ENCODE results near the gene MACROD2. TPM values are rescaled to one million over a fixed set of nuclear protein-coding genes. Genes with fewer than 3 reads are reported as not detected.

Gene MACROD2
- total RNA-seq, 4 donors from 2014 or later, result 12.6 to 60.3 (median 18.9) TPM

GRCh38 chr20:15630360-15630759, 1635.0 kb downstream of the MACROD2 start:
- no peak overlapping the region for H3K27ac ChIP-seq
- H3K9me3 ChIP-seq, result no peaks in the 10 kb centered on the region
- 81% methylated on average over 4 of the region's 4 CpGs for WGBS
- no peak for DNase-seq (ENCODE audit: low spot score in 2 of 2)
- no peak for TF ChIP-seq CTCF (IDR thresholded peaks at IDR 0.05)
- H3K4me1 ChIP-seq, result no peaks in the 10 kb centered on the region
- H3K27me3 ChIP-seq, result no peaks in the 10 kb centered on the region
- H3K4me3 ChIP-seq, result no peak overlapping the region
- H3K36me3 ChIP-seq, result no peaks in the 10 kb centered on the region

DNA sequence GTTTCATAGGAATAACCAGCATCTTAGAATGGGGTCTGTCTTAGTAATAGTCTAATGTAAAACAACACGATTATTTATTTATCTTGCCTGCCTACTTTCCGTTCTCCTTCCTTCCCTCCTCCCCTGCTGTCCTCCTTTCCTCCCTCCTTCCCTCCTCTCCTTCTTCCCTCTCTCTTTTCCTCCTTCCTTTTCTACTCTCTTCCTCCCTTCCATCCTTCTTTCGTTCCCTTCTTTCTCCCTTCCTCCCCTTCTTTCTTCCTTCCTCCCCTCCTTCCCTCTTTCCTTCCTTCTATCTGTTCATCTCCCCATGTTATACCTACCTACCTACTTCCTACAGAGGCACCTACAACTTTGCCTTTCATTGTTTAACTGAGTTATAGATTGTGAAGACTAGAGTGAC, 1637.4 kb downstream of the MACROD2 start:
- no peak for TF ChIP-seq CTCF (IDR thresholded peaks at IDR 0.05)
- no peak for TF ChIP-seq POLR2A (IDR thresholded peaks at IDR 0.05)
- TF ChIP-seq POLR2AphosphoS5 (IDR thresholded peaks at IDR 0.05), result no peak
- no peak for TF ChIP-seq EP300 (IDR thresholded peaks at IDR 0.05)
- Histone ChIP-seq H3K9me3 (no peaks in the 10 kb centered on the region), H3K27ac (no peak overlapping the region), H3K27me3 (no peaks in the 10 kb centered on the region), H3K4me1 (no peaks in the 10 kb centered on the region), H3K4me3 (no peak overlapping the region), H3K36me3 (no peaks in the 10 kb centered on the region)
- 91% methylated on average over 3 of the region's 3 CpGs for WGBS
- no peak for DNase-seq (ENCODE audit: low spot score in 2 of 2)

DNA sequence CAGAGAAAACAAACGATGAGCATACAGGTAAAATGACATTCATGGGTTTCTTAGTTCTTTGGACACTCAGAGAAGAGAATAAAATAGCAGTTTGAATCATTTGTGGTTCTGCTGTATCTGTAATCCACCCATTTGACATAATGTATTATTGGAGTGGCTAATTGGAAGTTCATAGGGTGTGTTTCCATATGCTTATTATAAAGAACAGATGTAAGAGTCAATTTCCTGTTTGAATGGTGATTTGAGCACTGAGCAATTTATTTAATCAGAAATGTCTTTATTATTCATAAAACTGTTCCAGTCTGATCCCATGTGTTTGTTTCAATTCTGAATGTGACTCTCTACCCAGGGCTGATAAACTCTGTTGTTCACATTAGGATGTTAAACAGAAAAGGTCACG, 1638.8 kb downstream of the MACROD2 start:
- no peak for TF ChIP-seq POLR2AphosphoS5 (IDR thresholded peaks at IDR 0.05)
- no peak for TF ChIP-seq POLR2A (IDR thresholded peaks at IDR 0.05)
- TF ChIP-seq CTCF (IDR thresholded peaks at IDR 0.05), result no peak
- no peak for TF ChIP-seq EP300 (IDR thresholded peaks at IDR 0.05)
- DNase-seq (ENCODE audit: low spot score in 2 of 2), result no peak
- Histone ChIP-seq H3K27me3 (no peaks in the 10 kb centered on the region), H3K4me1 (no peaks in the 10 kb centered on the region), H3K27ac (no peak overlapping the region), H3K36me3 (no peaks in the 10 kb centered on the region), H3K4me3 (no peak overlapping the region), H3K9me3 (no peaks in the 10 kb centered on the region)
- 82% methylated on average over 2 of the region's 2 CpGs for WGBS

DNA sequence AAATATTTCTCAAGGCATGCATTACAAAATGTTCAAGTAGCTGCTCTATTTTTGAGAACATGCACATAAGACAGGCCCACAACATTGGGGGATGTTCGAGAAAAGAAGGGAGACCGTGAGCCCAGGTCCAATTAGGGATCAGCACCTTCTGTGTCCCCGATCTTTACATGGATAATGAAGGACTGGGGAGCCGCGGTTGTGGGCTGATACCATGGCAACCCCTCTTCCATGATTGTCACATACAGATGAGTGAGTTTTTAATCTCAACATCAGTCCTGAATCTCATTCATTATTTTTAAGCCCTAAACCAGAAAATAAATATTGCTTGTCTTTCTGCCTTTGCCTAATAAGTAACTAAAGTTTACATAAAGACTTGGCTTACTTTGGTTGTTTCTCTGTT, 1642.2 kb downstream of the MACROD2 start:
- Histone ChIP-seq H3K27me3 (no peaks in the 10 kb centered on the region), H3K36me3 (no peaks in the 10 kb centered on the region), H3K9me3 (no peaks in the 10 kb centered on the region), H3K4me3 (no peak overlapping the region), H3K4me1 (no peaks in the 10 kb centered on the region), H3K27ac (no peak overlapping the region)
- WGBS, result 79% methylated on average over 5 of the region's 5 CpGs
- no peak for DNase-seq (ENCODE audit: low spot score in 2 of 2)
- TF ChIP-seq POLR2AphosphoS5 (IDR thresholded peaks at IDR 0.05) (no peak), POLR2A (IDR thresholded peaks at IDR 0.05) (no peak), EP300 (IDR thresholded peaks at IDR 0.05) (no peak), CTCF (IDR thresholded peaks at IDR 0.05) (no peak)

GRCh38 chr20:15637950-15638754, 1642.8 kb downstream of the MACROD2 start:
- H3K27ac ChIP-seq, result no peak overlapping the region
- H3K4me3 ChIP-seq, result no peak overlapping the region
- 43% methylated on average over 5 of the region's 5 CpGs for WGBS
- no peaks in the 10 kb centered on the region for H3K27me3 ChIP-seq
- no peaks in the 10 kb centered on the region for H3K9me3 ChIP-seq
- H3K4me1 ChIP-seq, result no peaks in the 10 kb centered on the region
- no peaks in the 10 kb centered on the region for H3K36me3 ChIP-seq
- no peak for TF ChIP-seq CTCF (IDR thresholded peaks at IDR 0.05)
- TF ChIP-seq POLR2A (IDR thresholded peaks at IDR 0.05), result no peak
- no peak for DNase-seq (ENCODE audit: low spot score in 2 of 2)

Data from suprapubic skin (tissue), 4 donors.